ENCODE results near the gene RASA1.
"Not testable (repeated sequence)": the region's sequence is repeated elsewhere in the genome, so short reads cannot be mapped to it uniquely, and the experiment has no call there.

The RASA1 gene

DNA sequence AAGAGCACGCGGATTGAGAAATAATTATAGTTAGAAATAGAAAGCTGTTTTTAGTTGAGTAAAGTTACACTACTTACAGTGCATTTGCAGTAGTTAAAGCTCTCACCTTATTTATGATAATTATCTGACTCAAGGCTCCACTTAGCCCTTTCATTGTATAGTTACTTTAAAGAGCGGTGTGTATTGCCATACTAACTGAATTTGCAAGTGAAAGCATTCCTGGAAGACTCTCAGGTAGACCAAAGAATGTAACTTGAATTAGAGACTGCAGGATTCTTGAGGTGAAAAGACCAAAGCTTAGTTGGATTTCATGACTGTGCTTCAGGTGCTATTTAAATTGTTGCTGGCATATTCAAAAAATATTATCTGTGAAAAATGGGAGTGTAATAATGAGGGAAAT is 4.2 kb upstream of the RASA1 start:
- no peak overlapping the region for H3K4me3 ChIP-seq (ENCODE audit: low read depth, low read length)
- TF ChIP-seq, protein P1, sequence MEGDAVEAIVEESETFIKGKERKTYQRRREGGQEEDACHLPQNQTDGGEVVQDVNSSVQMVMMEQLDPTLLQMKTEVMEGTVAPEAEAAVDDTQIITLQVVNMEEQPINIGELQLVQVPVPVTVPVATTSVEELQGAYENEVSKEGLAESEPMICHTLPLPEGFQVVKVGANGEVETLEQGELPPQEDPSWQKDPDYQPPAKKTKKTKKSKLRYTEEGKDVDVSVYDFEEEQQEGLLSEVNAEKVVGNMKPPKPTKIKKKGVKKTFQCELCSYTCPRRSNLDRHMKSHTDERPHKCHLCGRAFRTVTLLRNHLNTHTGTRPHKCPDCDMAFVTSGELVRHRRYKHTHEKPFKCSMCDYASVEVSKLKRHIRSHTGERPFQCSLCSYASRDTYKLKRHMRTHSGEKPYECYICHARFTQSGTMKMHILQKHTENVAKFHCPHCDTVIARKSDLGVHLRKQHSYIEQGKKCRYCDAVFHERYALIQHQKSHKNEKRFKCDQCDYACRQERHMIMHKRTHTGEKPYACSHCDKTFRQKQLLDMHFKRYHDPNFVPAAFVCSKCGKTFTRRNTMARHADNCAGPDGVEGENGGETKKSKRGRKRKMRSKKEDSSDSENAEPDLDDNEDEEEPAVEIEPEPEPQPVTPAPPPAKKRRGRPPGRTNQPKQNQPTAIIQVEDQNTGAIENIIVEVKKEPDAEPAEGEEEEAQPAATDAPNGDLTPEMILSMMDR (IDR thresholded peaks at IDR 0.05; ENCODE audit: borderline replicate concordance, insufficient read depth, low read depth, low read length), result no peak

DNA sequence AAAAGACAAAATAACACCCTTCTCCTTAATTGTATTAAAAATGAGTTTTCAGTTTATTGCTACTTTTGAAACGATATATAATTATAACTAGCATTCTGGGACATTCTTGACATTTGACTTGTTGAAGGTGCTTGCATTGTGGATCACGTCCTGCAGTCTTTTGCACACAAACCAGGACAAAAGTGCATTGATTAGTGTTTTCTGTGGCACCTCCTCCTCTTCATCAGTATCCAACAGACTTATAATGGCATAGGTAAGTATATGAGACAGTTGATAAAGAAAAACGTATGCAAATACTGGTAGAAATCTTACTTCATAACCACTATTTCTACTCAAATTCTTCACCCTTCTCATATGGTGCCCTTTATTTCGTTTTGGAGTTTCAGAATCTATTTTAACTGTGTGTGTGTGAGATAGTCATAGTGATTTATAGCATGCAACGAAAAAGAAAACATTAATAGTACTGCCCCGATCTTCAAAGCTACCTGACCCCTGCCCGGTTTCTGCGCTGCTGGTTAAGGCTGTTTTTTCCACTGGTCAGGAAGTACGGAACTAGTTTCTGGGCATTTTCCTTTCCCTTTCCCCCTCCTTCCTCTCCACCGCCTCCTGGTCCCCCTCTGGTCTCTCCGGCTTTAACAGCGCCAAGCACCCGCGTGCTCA is 639 bp upstream of the RASA1 start:
- TF ChIP-seq, protein P1 (IDR thresholded peaks at IDR 0.05; ENCODE audit: borderline replicate concordance, insufficient read depth, low read depth, low read length), result no peak
- H3K4me3 ChIP-seq (ENCODE audit: low read depth, low read length), result peak overlapping the region; percentile 81

DNA sequence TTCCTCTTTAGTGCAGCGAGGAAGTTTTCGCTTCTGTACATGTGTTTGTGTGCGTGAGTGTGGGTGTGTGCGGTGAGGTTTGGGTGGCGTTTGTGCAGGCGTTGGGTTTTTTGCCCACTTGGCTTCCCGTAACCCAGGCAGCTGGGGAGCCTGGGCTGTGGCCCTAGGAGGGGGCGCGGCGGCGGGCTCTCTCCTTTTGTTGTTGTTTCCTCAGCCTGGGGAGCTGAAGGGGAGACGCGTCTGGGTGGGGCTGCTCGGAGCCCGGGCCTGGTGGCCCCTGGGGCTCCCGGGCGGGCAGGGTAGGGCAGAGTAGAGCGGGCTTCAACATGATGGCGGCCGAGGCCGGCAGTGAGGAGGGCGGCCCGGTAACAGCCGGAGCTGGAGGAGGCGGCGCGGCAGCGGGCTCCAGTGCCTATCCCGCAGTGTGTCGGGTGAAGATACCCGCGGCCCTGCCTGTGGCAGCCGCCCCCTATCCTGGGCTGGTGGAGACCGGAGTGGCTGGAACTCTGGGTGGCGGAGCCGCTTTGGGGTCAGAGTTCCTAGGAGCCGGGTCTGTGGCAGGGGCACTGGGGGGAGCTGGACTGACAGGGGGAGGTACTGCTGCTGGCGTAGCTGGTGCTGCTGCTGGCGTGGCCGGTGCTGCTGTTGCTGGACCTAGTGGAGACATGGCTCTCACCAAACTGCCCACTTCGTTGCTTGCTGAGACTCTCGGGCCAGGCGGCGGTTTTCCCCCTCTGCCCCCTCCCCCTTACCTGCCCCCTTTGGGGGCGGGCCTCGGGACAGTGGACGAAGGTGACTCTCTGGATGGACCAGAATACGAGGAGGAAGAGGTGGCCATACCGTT is 665 bp downstream of the RASA1 start:
- TF ChIP-seq, protein P1 (IDR thresholded peaks at IDR 0.05; ENCODE audit: borderline replicate concordance, insufficient read depth, low read depth, low read length), result no peak

DNA sequence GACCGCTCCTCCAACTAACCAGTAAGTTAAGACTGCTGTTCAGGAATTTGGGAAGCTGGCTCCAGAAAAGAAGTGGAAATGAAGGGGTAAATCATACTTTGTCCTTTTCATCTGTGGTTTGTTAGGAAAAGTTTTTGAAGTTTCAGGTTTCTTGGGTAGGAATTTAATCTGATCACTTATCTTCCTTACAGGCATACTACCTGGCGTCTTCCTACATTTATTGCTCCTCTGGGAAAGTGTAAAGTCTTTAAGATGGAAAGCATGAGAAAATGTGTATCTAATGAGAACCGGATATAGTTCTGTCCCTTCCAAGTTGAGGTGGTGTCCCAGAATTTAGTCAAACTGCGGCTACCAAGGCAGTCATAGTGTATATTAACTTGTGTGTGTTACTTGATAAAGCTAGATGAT is 1.3 kb downstream of the RASA1 start:
- H3K4me3 ChIP-seq (ENCODE audit: low read depth, low read length), result peak overlapping the region; percentile 81
- TF ChIP-seq, protein P1 (IDR thresholded peaks at IDR 0.05; ENCODE audit: borderline replicate concordance, insufficient read depth, low read depth, low read length), result no peak

More for the DNA sequence above, 665 bp downstream of the RASA1 start:
- H3K4me3 ChIP-seq (ENCODE audit: low read depth, low read length), result peak overlapping the region; percentile 81

DNA sequence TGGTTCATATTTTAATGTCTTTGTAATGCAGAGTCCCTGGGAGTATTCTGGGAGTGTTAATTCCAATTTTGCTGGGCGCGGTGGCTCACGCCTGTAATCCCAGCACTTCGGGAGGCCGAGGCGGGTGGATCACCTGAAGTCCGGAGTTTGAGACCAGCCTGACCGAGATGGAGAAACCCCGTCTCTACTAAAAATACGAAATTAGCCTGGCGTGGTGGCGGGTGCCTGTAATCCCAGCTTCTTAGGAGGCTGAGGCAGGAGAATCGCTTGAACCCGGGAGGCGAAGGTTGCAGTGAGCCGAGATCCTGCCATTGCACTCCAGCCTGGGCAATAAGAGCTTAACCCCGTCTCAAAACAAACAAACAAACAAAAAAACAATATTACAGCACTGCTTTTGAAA is 3.2 kb downstream of the RASA1 start:
- not testable (repeated sequence) for H3K4me3 ChIP-seq (ENCODE audit: low read depth, low read length)

DNA sequence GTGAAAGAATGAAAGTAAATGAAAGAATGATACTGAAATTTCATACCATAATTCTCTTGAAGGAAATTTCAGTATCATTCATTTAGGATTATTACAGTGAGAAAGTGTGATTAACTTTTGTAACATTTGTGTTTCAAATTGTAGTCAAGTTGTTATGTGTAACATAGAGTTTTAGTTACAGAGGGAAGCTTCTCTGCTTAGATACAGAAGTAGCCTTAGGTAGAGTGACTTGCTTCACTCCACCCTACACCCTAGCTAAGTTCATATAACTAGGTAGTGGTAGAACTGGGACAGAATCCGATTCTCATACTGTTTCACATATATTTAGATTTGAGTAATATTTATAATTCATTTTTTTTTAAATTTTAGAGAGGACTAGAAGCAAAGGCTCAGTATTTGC is 9.0 kb downstream of the RASA1 start:
- TF ChIP-seq, protein P1 (IDR thresholded peaks at IDR 0.05; ENCODE audit: borderline replicate concordance, insufficient read depth, low read depth, low read length), result no peak
- H3K4me3 ChIP-seq (ENCODE audit: low read depth, low read length), result no peak overlapping the region

DNA sequence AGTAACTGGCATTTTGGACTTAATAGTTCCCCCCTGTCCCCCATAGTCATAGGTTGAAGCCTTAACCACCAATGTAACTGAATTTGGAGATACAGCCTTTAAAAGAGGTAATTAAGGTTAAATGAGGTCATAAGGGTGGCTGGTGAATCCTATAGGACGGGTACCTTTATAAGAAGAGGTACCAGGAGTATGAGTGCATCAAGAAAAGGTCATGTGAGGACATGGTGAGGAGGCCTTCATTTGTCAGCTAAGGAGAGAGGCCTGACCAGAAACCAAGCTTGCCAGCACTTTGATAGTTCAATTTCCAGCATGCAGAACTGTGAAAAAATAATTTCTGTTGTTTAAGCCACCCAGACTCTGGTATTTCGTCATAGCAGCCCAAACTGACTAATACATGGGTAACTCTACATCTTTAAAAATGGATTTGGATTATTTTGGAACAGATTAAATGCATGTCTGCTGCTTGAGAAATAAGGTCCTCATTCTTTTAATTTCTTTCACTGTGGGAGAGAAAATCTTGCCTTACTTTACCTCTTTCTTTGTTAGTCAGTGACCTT is 9.7 kb downstream of the RASA1 start:
- no peak overlapping the region for H3K4me3 ChIP-seq (ENCODE audit: low read depth, low read length)
- TF ChIP-seq, protein P1 (IDR thresholded peaks at IDR 0.05; ENCODE audit: borderline replicate concordance, insufficient read depth, low read depth, low read length), result no peak
